NCI-H524 (cell line): ENCODE results near the gene EML1.
A peak's percentile ranks its signal among the peaks of the same experiment; 100 is the strongest.
"Not testable (repeated sequence)": the region's sequence is repeated elsewhere in the genome, so short reads cannot be mapped to it uniquely, and the experiment has no call there.

Experiments
- DNase-seq, 2 experiments: peaks; one replicate each; lab custom pipeline; 2025; lab: John Stamatoyannopoulos, UW

Gene EML1

GRCh38 chr14:99938376-99938775, 145.2 kb downstream of the EML1 start:
- DNase-seq, result no peak

DNA sequence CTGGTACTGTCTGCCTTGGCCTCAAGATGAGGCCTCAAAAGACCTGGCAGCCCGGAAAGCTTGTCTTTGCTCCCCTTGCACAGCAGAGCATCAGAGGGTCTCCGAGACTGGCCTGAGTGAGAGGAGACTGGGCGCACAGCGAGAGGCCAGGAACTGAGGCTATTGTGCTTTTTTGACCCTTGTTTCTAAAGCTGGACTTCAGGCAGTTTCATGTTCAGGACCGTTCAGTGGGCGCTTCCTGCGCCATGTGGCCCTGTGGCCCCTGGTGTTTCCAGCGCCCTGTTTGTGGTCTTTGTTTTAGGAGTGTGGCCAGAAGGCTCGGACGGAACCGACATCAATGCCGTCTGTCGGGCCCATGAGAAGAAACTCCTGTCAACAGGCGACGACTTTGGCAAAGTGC, 145.7 kb downstream of the EML1 start:
- no peak for DNase-seq

GRCh38 chr14:99939421-99939820, 146.2 kb downstream of the EML1 start:
- DNase-seq, result no peak

GRCh38 chr14:99940064-99940463, 146.9 kb downstream of the EML1 start:
- no peak for DNase-seq

DNA sequence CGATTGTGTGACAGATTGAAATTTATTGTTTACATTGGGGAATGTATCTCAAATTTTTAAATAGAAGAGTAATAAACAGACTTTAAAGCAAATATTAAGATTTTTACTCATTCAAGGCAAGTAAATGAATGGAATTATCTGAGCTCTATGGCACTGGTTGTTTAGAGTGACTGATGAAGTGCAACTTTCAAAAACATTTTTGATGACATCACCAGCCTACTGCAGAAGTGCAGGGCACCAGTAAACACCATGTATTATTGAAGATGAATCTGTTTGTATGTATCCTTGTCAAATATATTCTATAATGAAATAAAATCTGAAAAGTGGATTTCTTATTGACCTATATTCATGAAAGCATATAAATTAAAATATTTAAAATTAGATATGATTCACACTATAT, 148.0 kb downstream of the EML1 start:
- DNase-seq, result no peak

DNA sequence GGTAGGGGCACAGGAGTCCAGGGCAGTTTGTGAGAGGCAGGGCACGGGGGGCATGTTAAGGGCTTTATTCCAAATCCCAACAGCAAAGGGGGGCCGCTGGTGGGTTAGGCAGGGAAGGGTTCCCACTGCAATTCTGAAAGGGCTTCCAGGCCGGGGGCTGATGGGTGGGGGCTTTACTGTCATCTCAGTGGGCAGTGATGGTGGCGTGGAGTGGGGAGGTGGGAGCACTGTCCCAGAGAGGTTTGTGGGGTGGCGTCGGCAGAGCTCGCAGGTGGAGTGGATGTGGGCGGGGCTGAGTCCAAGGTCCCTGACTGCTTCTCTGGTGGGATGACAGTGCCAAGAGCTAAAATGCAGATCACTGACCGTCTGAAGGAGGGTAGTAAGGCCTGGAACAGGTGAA, 150.4 kb downstream of the EML1 start:
- DNase-seq, result no peak

GRCh38 chr14:99944241-99944651, 151.0 kb downstream of the EML1 start:
- DNase-seq, result no peak

- peak in 1 of 2 experiments; percentile 32 for DNase-seq
Observed at GRCh38 chr14:99945732-99946651, 152.8 kb downstream of the EML1 start.

DNA sequence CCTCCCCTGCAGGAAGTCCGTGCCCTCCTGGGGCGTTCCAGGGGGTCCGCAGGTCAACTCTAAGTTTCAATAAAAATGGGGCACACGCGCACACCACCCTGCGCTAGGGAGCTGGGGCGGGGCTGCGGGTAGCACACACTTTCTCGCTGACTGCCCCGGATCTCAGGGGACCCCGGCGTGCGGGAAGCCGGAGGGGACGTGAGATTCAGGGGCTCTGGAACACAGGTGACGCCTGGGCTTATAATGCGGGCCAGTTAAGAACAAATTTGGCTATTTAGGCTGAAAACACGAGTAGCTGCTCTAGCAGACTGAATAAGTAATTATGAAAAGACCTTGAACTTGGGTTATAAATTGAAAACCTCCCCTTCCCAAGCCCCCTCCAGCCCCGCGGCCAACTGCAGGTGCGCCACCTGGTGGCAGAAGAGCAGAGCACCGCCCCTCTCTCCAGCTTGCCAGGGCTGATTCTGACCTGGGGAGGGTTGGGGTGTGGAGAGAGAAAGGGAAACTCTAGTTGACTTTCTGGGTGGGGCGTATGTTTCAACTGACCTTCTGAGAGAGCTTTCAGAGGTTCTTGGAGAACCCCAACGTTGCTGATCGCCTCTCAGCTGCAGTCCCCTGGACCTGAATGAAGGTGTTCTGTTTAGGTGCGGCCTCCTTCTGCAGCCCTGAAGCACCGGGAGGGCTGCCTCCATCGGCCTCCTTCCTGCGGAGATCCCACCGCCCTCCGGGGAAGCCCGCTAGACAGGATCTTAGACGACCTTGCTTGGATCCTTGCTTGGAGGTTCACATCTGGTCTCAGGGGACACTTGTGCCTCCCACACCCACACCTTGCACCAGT, 153.7 kb downstream of the EML1 start:
- peak; percentile 20 to 50 for DNase-seq

- DNase-seq, result no peak
Observed at GRCh38 chr14:99947695-99948094, 154.5 kb downstream of the EML1 start.

GRCh38 chr14:99949011-99949732, 156.0 kb downstream of the EML1 start:
- DNase-seq, result not testable (repeated sequence)

GRCh38 chr14:99950181-99950580, 157.0 kb downstream of the EML1 start:
- no peak for DNase-seq

DNA sequence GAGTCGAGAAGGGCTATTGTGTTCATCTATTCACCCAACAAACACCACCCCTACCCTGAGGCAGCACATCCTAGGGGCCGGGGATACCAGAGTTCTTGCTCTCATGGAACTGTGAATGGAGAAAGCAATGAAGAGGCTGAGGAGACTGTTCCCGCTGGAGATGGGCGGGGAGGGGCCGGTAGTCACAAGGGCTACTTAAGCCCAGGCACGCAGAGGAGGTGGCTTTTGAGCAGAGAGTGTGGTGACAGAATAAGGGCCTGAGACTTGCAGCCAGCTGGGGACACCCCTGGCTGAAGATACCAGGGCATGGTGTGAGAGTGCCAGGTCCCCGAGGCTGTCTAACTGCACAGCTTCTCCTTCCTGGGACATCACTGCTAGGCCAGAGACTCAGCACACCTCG, 157.9 kb downstream of the EML1 start:
- DNase-seq, result no peak

- DNase-seq, result no peak
Observed at GRCh38 chr14:99952039-99952438, 158.8 kb downstream of the EML1 start.

DNA sequence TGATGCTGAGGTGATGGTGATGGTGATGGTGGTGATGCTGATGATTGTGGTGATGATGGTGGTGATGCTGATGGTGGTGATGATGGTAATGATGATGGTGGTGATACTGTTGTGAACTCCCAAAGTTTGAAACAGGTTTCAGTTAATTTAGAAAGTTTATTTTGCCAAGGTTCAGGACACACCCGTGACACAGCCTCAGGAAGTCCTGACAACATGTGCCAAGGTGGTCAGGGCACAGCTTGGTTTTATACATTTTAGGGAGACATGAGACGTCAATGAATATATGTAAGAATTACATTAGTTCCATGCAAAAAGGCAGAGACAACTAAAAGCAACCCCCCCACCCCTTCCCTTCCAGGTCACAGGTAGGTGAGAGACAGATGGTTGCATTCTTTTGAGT, 159.2 kb downstream of the EML1 start:
- no peak for DNase-seq

- no peak for DNase-seq
Observed at GRCh38 chr14:99955826-99956455, 162.7 kb downstream of the EML1 start.

- no peak for DNase-seq
Observed at GRCh38 chr14:99958380-99958779, 165.2 kb downstream of the EML1 start.

DNA sequence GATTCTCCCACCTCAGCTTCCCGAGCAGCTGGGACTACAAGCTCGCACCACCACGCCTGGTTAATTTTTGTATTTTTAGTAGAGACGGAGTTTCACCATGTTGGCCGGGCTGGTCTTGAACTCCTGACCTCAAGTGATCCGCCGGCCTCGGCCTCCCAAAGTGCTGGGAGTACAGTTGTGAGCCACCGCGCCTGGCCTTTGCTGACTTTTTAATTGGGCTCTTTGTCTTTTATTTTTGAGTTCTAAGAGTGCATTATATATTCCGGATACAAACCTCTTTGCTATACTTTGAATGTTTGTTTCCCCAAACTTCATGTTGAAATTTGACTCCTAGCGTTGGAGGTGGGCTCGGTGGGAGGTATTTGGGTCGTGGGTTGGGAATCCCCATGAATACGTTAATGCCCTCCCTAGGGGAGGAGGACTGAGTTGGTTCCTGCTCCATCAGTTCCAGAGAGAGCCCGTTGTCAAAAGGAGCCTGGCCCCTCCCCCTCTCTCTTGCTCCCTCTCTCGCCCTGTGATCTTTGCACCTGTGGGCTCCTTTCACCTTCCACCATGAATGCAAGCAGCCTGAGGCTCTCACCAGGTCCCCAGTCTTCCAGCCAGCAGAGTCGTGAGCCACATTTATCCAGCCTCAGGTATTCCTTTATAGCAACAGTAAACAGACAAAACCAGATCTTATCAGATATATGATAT, 168.8 kb downstream of the EML1 start:
- DNase-seq, result no peak

DNA sequence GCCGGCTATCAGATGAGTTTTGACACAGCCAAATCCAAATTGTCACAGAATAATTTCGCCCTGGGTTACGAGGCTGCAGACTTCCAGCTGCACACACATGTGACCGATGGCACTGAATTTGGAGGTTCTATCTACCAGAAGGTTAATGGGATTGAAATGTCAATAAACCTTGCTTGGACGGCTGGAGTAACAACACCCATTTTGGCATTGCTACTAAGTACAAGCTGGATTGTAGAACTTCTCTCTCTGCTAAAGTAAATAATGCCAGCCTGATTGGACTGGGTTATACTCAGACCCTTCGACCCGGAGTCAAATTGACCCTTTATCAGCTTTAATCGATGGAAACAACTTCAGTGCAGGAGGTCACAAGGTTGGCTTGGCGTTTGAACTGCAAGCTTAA, 171.8 kb downstream of the EML1 start:
- DNase-seq, result no peak

DNA sequence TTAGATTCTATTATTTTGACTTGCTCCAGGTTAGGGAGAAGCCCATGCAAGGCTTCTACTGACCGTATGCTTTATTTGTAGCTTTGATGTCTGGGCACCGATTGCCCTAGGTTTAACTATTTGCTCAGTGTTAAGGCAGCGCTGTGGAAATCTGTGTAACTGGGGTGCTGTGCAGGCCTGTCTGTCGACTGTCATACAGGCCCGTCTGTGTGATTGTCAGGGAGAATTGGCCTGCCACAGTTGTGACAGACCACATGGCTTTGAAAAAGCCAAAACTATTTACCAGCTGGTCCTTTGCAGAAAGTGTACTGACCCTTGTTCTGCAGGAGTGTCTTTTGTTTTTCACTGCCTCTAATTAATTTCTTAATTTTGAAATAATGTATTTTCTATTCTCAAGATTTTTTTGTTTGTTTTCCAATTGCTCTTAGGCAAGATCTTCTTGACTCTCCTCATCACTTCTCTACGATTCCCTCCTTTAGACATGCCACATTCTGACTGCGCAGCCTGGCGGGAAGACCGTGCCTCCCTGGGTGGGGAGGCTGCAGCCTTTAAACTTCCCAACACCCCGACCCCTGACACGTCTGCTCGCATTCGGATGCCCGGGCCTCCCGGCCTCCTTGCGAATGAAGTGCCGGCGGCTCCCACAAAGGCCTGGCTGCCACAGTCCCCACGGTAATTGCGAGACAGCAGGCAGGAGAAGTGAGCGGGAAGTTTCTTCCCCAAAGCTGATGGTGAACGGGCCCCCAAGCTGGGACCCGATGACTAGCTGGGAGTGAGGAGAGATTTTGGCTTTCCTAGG, 173.0 kb downstream of the EML1 start:
- no peak for DNase-seq
